GM12878 (cell line): ENCODE results near the gene SELPLG. TPM values are rescaled to one million over a fixed set of nuclear protein-coding genes. Genes with fewer than 3 reads are reported as not detected.

Source experiments
- CBX5 ChIP-seq: sonication (generic); IDR thresholded peaks from 2 replicates; pipeline ENCODE4 v1.6.1; 2016; ENCODE audit warnings: low read depth, moderate library complexity, mild to moderate bottlenecking, inconsistent platforms
- CREM ChIP-seq: IDR thresholded peaks from 2 replicates; pipeline ENCODE4 v1.6.1; 2014; ENCODE audit warnings: antibody characterized with exemption, low read depth
- E2F8 ChIP-seq: fragments of 450-650 bp; IDR thresholded peaks from 2 replicates; pipeline ENCODE4 v1.6.1; 2018; ENCODE audit warnings: mild to moderate bottlenecking, low read depth, moderate library complexity; ENCODE audit not compliant: partially characterized antibody
- ELK1 ChIP-seq: IDR thresholded peaks from 2 replicates; pipeline ENCODE4 v1.6.1; 2012; ENCODE audit warnings: low read depth, low read length, improper control_type of control experiment
- HCFC1 ChIP-seq: fragments of 150-350 bp; IDR thresholded peaks from 2 replicates; pipeline ENCODE4 v1.6.1; 2014; ENCODE audit warnings: low read length
- IKZF2 ChIP-seq, 2 experiments: fragments of 450-650 bp; IDR thresholded peaks; 2 replicates each; pipeline ENCODE4 v1.6.1; 2017; ENCODE audit warnings: mild to moderate bottlenecking in 2 of 2, moderate library complexity in 2 of 2
- JUNB ChIP-seq: IDR thresholded peaks from 2 replicates; pipeline ENCODE4 v1.6.1; 2016; ENCODE audit warnings: antibody characterized with exemption, mild to moderate bottlenecking
- MTA2 ChIP-seq: fragments of 450-650 bp; IDR thresholded peaks from 2 replicates; pipeline ENCODE4 v1.6.1; 2016; ENCODE audit warnings: low read depth, mild to moderate bottlenecking, moderate library complexity
- NR2F1 ChIP-seq: fragments of 450-650 bp; conservative IDR thresholded peaks from 2 replicates; pipeline ENCODE4 v1.6.1; 2017; ENCODE audit warnings: mild to moderate bottlenecking
- POLR2A ChIP-seq: IDR thresholded peaks from 2 replicates; pipeline ENCODE4 v1.6.1; 2011; ENCODE audit warnings: low read depth, mild to moderate bottlenecking, low read length
- RAD21 ChIP-seq: IDR thresholded peaks from 2 replicates; pipeline ENCODE4 v1.6.1; 2011; ENCODE audit warnings: mild to moderate bottlenecking, low read depth, low read length, moderate library complexity; ENCODE audit not compliant: insufficient read depth
- SMC3 ChIP-seq: IDR thresholded peaks from 2 replicates; pipeline ENCODE4 v1.6.1; 2011; ENCODE audit warnings: low read length, improper control_type of control experiment, borderline replicate concordance
- TCF7 ChIP-seq: IDR thresholded peaks from 2 replicates; pipeline ENCODE4 v1.6.1; 2014; ENCODE audit warnings: antibody characterized with exemption, borderline replicate concordance
- USF2 ChIP-seq: IDR thresholded peaks from 2 replicates; pipeline ENCODE4 v1.6.1; 2011; ENCODE audit warnings: low read depth, low read length, improper control_type of control experiment, borderline replicate concordance
- ZBED1 ChIP-seq: IDR thresholded peaks from 2 replicates; pipeline ENCODE4 v1.6.1; 2016; ENCODE audit warnings: borderline replicate concordance
- ZNF24 ChIP-seq: fragments of 450-650 bp; IDR thresholded peaks from 2 replicates; pipeline ENCODE4 v1.6.1; 2017; ENCODE audit warnings: antibody characterized with exemption, mild to moderate bottlenecking
- ZNF274 ChIP-seq: IDR thresholded peaks from one replicate; pipeline ENCODE4 v1.8.0; 2011; ENCODE audit not compliant: insufficient read length, insufficient read depth
- polyA plus RNA-seq, 11 experiments: library from polyadenylated mRNA; depleted of rRNA in 4 of 11; unstranded in 6 of 11; stranded (reverse) in 5 of 11; fragments of >200 nt; fragmentation: Nextera tagmentation in 4 of 11; fragmentation: Illumina TruSeq in 1 of 11; extraction: Ambion mirVana in 4 of 11; extraction: Trizol in 1 of 11; gene quantifications; 1 replicate in 1 of 11; 2 replicates in 10 of 11; pipeline versions ENCODE4 v1.2.1 to v1.2.3, GENCODE V29; 2011 to 2016; ENCODE audit warnings: inconsistent platforms in 2 of 11, missing spikeins in 2 of 11, low read depth in 1 of 11
- total RNA-seq, 4 experiments: library from RNA; depleted of rRNA in 3 of 4; stranded (reverse); fragments of >200 nt in 3 of 4; fragmentation: Illumina TruSeq in 1 of 4; extraction: Trizol in 1 of 4; gene quantifications; 2 replicates each; pipeline versions ENCODE4 v1.2.1 to v1.2.3, GENCODE V29; 2013 to 2021
- TF ChIP-seq, protein P1 (sequence below): IDR thresholded peaks from 2 replicates; pipeline ENCODE4 v1.6.1; 2011; ENCODE audit warnings: borderline replicate concordance, low read depth, mild to moderate bottlenecking, moderate library complexity, low read length; ENCODE audit not compliant: insufficient read depth, poor library complexity, severe bottlenecking
- TF ChIP-seq, protein P2 (sequence below): fragments of 450-650 bp; formaldehyde crosslinking; IDR thresholded peaks from 2 replicates; pipeline ENCODE4 v1.4.0; 2022; ENCODE audit warnings: mild to moderate bottlenecking, moderate library complexity

SELPLG gene
- total and polyA plus RNA-seq, 10 of the 15 experiments (the other 5 are each of a cell fraction or from before 2014, with no cell fraction given), result 3.2 to 32.3 (median 23.9) TPM

GRCh38 chr12:108618079-108618952, 15.4 kb downstream of the SELPLG start (continued):
- TF ChIP-seq ZNF274, result no peak
- TF ChIP-seq CREM, result no peak
- TF ChIP-seq USF2, result no peak
- peak; percentile 98 for TF ChIP-seq SMC3
- TF ChIP-seq MTA2, result no peak
- TF ChIP-seq RAD21, result peak; percentile 96
- no peak for TF ChIP-seq NR2F1
- TF ChIP-seq ELK1, result no peak
- TF ChIP-seq E2F8, result no peak
- TF ChIP-seq, protein P1, sequence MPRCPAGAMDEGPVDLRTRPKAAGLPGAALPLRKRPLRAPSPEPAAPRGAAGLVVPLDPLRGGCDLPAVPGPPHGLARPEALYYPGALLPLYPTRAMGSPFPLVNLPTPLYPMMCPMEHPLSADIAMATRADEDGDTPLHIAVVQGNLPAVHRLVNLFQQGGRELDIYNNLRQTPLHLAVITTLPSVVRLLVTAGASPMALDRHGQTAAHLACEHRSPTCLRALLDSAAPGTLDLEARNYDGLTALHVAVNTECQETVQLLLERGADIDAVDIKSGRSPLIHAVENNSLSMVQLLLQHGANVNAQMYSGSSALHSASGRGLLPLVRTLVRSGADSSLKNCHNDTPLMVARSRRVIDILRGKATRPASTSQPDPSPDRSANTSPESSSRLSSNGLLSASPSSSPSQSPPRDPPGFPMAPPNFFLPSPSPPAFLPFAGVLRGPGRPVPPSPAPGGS, result no peak
- no peak for TF ChIP-seq HCFC1
- TF ChIP-seq CBX5, result no peak; the same call in 1 of the 2 replicates
- TF ChIP-seq IKZF2 (IDR thresholded peaks at IDR 0.05), result peak; percentile 5 to 55; a peak in 3 of 4 replicates
- no peak for TF ChIP-seq ZNF24
- TF ChIP-seq, protein P2, sequence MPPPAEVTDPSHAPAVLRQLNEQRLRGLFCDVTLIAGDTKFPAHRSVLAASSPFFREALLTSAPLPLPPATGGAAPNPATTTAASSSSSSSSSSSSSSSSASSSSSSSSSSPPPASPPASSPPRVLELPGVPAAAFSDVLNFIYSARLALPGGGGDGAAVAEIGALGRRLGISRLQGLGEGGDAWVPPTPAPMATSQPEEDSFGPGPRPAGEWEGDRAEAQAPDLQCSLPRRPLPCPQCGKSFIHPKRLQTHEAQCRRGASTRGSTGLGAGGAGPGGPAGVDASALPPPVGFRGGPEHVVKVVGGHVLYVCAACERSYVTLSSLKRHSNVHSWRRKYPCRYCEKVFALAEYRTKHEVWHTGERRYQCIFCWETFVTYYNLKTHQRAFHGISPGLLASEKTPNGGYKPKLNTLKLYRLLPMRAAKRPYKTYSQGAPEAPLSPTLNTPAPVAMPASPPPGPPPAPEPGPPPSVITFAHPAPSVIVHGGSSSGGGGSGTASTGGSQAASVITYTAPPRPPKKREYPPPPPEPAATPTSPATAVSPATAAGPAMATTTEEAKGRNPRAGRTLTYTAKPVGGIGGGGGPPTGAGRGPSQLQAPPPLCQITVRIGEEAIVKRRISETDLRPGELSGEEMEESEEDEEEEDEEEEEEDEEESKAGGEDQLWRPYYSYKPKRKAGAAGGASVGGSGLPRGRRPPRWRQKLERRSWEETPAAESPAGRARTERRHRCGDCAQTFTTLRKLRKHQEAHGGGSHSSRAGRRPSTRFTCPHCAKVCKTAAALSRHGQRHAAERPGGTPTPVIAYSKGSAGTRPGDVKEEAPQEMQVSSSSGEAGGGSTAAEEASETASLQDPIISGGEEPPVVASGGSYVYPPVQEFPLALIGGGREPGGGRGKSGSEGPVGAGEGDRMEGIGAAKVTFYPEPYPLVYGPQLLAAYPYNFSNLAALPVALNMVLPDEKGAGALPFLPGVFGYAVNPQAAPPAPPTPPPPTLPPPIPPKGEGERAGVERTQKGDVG (CRISPR knock-in tag), result no peak
- TF ChIP-seq POLR2A, result no peak
- no peak for TF ChIP-seq ZBED1
- no peak for TF ChIP-seq JUNB
- TF ChIP-seq TCF7, result no peak
